WTC11 (cell line): ENCODE results near the gene FSTL4.

ENCODE experiments used
- GABPB1 ChIP-seq: sonication (generic); formaldehyde crosslinking; IDR thresholded peaks from 2 replicates; pipeline ENCODE4 v1.8.1; 2023; ENCODE audit warnings: mild to moderate bottlenecking, missing genetic modification reagents
- JUN ChIP-seq: sonication (generic); formaldehyde crosslinking; IDR thresholded peaks from 2 replicates; pipeline ENCODE4 v1.8.0; 2023; ENCODE audit warnings: mild to moderate bottlenecking, missing genetic modification reagents
- SP1 ChIP-seq: sonication (generic); formaldehyde crosslinking; conservative IDR thresholded peaks from 2 replicates; pipeline ENCODE4 v1.8.1; 2022; ENCODE audit warnings: missing genetic modification reagents
- ZNF232 ChIP-seq: sonication (generic); formaldehyde crosslinking; IDR thresholded peaks from 2 replicates; pipeline ENCODE4 v1.8.0; 2022; ENCODE audit warnings: mild to moderate bottlenecking, missing genetic modification reagents
- TF ChIP-seq, protein P1 (sequence below): fragments of 200-600 bp; IDR thresholded peaks from 2 replicates; pipeline ENCODE4 v1.8.0; 2022; ENCODE audit warnings: antibody characterized with exemption

DNA sequence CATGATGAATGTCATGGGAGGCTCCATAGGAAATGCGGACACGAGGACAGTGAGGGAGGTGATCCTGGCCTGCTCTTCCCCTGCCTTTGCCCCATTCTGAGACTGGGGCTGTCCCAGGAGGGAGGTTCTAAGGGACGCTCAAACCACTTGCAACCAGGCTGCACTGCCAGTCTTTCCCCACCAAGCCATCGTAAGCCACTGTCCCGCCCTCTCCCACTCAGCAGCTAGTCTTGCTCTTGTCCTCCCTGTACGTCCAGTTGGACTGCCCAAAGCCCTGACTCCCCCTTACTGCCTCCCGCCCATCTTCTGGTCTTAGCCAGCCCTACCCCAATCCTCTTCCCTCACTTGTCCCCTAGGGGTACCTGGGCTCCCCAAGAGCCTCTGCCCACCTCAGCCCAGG, 115.7 kb downstream of the FSTL4 start:
- TF ChIP-seq ZNF232 (no peak), SP1 (CRISPR knock-in tag) (no peak), JUN (CRISPR knock-in tag) (no peak), GABPB1 (CRISPR knock-in tag) (no peak)
- TF ChIP-seq, protein P1, sequence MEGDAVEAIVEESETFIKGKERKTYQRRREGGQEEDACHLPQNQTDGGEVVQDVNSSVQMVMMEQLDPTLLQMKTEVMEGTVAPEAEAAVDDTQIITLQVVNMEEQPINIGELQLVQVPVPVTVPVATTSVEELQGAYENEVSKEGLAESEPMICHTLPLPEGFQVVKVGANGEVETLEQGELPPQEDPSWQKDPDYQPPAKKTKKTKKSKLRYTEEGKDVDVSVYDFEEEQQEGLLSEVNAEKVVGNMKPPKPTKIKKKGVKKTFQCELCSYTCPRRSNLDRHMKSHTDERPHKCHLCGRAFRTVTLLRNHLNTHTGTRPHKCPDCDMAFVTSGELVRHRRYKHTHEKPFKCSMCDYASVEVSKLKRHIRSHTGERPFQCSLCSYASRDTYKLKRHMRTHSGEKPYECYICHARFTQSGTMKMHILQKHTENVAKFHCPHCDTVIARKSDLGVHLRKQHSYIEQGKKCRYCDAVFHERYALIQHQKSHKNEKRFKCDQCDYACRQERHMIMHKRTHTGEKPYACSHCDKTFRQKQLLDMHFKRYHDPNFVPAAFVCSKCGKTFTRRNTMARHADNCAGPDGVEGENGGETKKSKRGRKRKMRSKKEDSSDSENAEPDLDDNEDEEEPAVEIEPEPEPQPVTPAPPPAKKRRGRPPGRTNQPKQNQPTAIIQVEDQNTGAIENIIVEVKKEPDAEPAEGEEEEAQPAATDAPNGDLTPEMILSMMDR, result no peak
